Measurements from ENCODE around the gene SPTSSA.
"Not testable (repeated sequence)": the region's sequence is repeated elsewhere in the genome, so short reads cannot be mapped to it uniquely, and the experiment has no call there.

Gene SPTSSA

GRCh38 chr14:34484726-34485125 is 22.7 kb upstream of the SPTSSA start:
- no peak for TF ChIP-seq CTCF (IDR thresholded peaks at IDR 0.05; ENCODE audit: poor library complexity, severe bottlenecking)
- Histone ChIP-seq H3K4me3 (ENCODE audit: severe bottlenecking) (no peak overlapping the region), H3K4me1 (ENCODE audit: insufficient read depth, poor library complexity, severe bottlenecking) (no peaks in the 10 kb centered on the region), H3K36me3 (ENCODE audit: low read depth) (no peaks in the 10 kb centered on the region), H3K27me3 (ENCODE audit: insufficient read depth, poor library complexity, severe bottlenecking) (no peaks in the 10 kb centered on the region), H3K9me3 (ENCODE audit: severe bottlenecking) (no peaks in the 10 kb centered on the region), H3K27ac (ENCODE audit: poor library complexity, severe bottlenecking) (no peak overlapping the region)
- DNase-seq (ENCODE audit: low spot score) (no peak), ATAC-seq (ENCODE audit: low read depth) (no peak)

- H3K36me3 ChIP-seq (ENCODE audit: low read depth), result no peaks in the 10 kb centered on the region
- H3K27ac ChIP-seq (ENCODE audit: poor library complexity, severe bottlenecking), result no peak overlapping the region
- DNase-seq (ENCODE audit: low spot score), result no peak
- TF ChIP-seq CTCF (IDR thresholded peaks at IDR 0.05; ENCODE audit: poor library complexity, severe bottlenecking), result no peak
- no peak for ATAC-seq (ENCODE audit: low read depth)
- H3K9me3 ChIP-seq (ENCODE audit: severe bottlenecking), result no peaks in the 10 kb centered on the region
- H3K4me3 ChIP-seq (ENCODE audit: severe bottlenecking), result no peak overlapping the region
- no peaks in the 10 kb centered on the region for H3K4me1 ChIP-seq (ENCODE audit: insufficient read depth, poor library complexity, severe bottlenecking)
- no peaks in the 10 kb centered on the region for H3K27me3 ChIP-seq (ENCODE audit: insufficient read depth, poor library complexity, severe bottlenecking)
Measured at GRCh38 chr14:34482463-34482862, 20.4 kb upstream of the SPTSSA start.

- TF ChIP-seq CTCF (IDR thresholded peaks at IDR 0.05; ENCODE audit: poor library complexity, severe bottlenecking), result no peak
- DNase-seq (ENCODE audit: low spot score), result no peak
- Histone ChIP-seq H3K9me3 (ENCODE audit: severe bottlenecking) (no peaks in the 10 kb centered on the region), H3K4me1 (ENCODE audit: insufficient read depth, poor library complexity, severe bottlenecking) (no peaks in the 10 kb centered on the region), H3K4me3 (ENCODE audit: severe bottlenecking) (no peak overlapping the region), H3K36me3 (ENCODE audit: low read depth) (no peaks in the 10 kb centered on the region), H3K27ac (ENCODE audit: poor library complexity, severe bottlenecking) (no peak overlapping the region), H3K27me3 (ENCODE audit: insufficient read depth, poor library complexity, severe bottlenecking) (no peaks in the 10 kb centered on the region)
- ATAC-seq (ENCODE audit: low read depth), result no peak
Measured at GRCh38 chr14:34479694-34480093, 17.7 kb upstream of the SPTSSA start.

- no peaks in the 10 kb centered on the region for H3K9me3 ChIP-seq (ENCODE audit: severe bottlenecking)
- no peak overlapping the region for H3K27ac ChIP-seq (ENCODE audit: poor library complexity, severe bottlenecking)
- no peaks in the 10 kb centered on the region for H3K36me3 ChIP-seq (ENCODE audit: low read depth)
- no peaks in the 10 kb centered on the region for H3K4me1 ChIP-seq (ENCODE audit: insufficient read depth, poor library complexity, severe bottlenecking)
- ATAC-seq (ENCODE audit: low read depth) (no peak), DNase-seq (ENCODE audit: low spot score) (no peak)
- H3K27me3 ChIP-seq (ENCODE audit: insufficient read depth, poor library complexity, severe bottlenecking), result no peaks in the 10 kb centered on the region
- H3K4me3 ChIP-seq (ENCODE audit: severe bottlenecking), result no peak overlapping the region
- no peak for TF ChIP-seq CTCF (IDR thresholded peaks at IDR 0.05; ENCODE audit: poor library complexity, severe bottlenecking)
Measured at GRCh38 chr14:34478261-34478660, 16.2 kb upstream of the SPTSSA start.

- DNase-seq (ENCODE audit: low spot score); ATAC-seq (ENCODE audit: low read depth); H3K4me1 ChIP-seq (ENCODE audit: insufficient read depth, poor library complexity, severe bottlenecking); H3K27me3 ChIP-seq (ENCODE audit: insufficient read depth, poor library complexity, severe bottlenecking); H3K4me3 ChIP-seq (ENCODE audit: severe bottlenecking); H3K36me3 ChIP-seq (ENCODE audit: low read depth); H3K9me3 ChIP-seq (ENCODE audit: severe bottlenecking); H3K27ac ChIP-seq (ENCODE audit: poor library complexity, severe bottlenecking): not testable (repeated sequence)
Measured at GRCh38 chr14:34476036-34476435, 14.0 kb upstream of the SPTSSA start.

Data from RWPE2 (cell line).